IMR-90 (cell line): ENCODE measurements around the gene MCUR1. TPM values are rescaled to one million over a fixed set of nuclear protein-coding genes. Genes with fewer than 3 reads are reported as not detected.

Experiments
- ATAC-seq: fragments of 200-7000 bp; cut with Tn5 transposase; 2 replicates; pipeline ENCODE4 v1.9.1; 2020; ENCODE audit warnings: low read depth, mild to moderate bottlenecking, moderate library complexity
- BruUV-seq: library from RNA; stranded (reverse); fragments of 400-500 nt; replicated peaks from 2 replicates; lab custom pipeline; 2021; lab: Mats Ljungman, UMichigan
- CTCF ChIA-PET: fragments of 300-600 bp; formaldehyde crosslinking; extraction: SDS; loops from one replicate; lab custom pipeline; 2021; ENCODE audit warnings: antibody characterized with exemption; lab: Yijun Ruan, JAX
- POLR2A ChIA-PET: fragments of 300-600 bp; sonication (Branson Sonifier 250); formaldehyde crosslinking; loops from one replicate; lab custom pipeline; 2022; ENCODE audit warnings: antibody characterized with exemption; ENCODE audit not compliant: unreplicated experiment; lab: Charles Lee
- DNase-seq: peaks from one replicate; pipeline ENCODE4 v3.0.0; 2013
- H2AFZ ChIP-seq: replicated peaks from 2 replicates; pipeline ENCODE3; 2013; ENCODE audit warnings: low read length, mild to moderate bottlenecking; ENCODE audit not compliant: poor library complexity
- H2AK5ac ChIP-seq: 2 replicates; pipeline ENCODE4 v1.6.1; 2013; ENCODE audit warnings: low read depth, low read length, inconsistent platforms
- H2AK9ac ChIP-seq: replicated peaks from 2 replicates; pipeline ENCODE3; 2013; ENCODE audit warnings: mild to moderate bottlenecking, low read depth, low read length, moderate library complexity; ENCODE audit not compliant: poor library complexity
- H2BK120ac ChIP-seq: 2 replicates; pipeline ENCODE4 v1.6.1; 2013; ENCODE audit warnings: low read depth, low read length, inconsistent platforms
- H2BK15ac ChIP-seq: 3 replicates; pipeline ENCODE4 v1.6.1; 2013; ENCODE audit warnings: low read depth, low read length, inconsistent platforms
- H2BK20ac ChIP-seq: 2 replicates; pipeline ENCODE4 v1.6.1; 2013; ENCODE audit warnings: low read depth, mild to moderate bottlenecking, inconsistent platforms, low read length, moderate library complexity
- H2BK5ac ChIP-seq: 2 replicates; pipeline ENCODE4 v1.6.1; 2013; ENCODE audit warnings: mild to moderate bottlenecking, low read depth, low read length, inconsistent platforms; ENCODE audit not compliant: poor library complexity, severe bottlenecking
- H3K14ac ChIP-seq: replicated peaks from 2 replicates; pipeline ENCODE4 v1.6.1; 2013; ENCODE audit warnings: low read depth, low read length, inconsistent platforms
- H3K18ac ChIP-seq: 2 replicates; pipeline ENCODE4 v1.6.1; 2013; ENCODE audit warnings: low read depth, low read length, control low read depth
- H3K23ac ChIP-seq: 2 replicates; pipeline ENCODE4 v1.6.1; 2013; ENCODE audit warnings: low read depth, low read length, inconsistent platforms
- H3K27ac ChIP-seq: 2 replicates; pipeline ENCODE4 v1.5.1; 2013; ENCODE audit warnings: mild to moderate bottlenecking, control low read depth, low read length; ENCODE audit not compliant: insufficient read depth
- H3K27me3 ChIP-seq: 2 replicates; pipeline ENCODE4 v1.6.1; 2013; ENCODE audit warnings: low read length; ENCODE audit not compliant: control insufficient read depth, insufficient read depth
- H3K36me3 ChIP-seq: 2 replicates; pipeline ENCODE4 v1.6.1; 2013; ENCODE audit warnings: low read length, mixed read lengths; ENCODE audit not compliant: control insufficient read depth, insufficient read depth
- H3K4ac ChIP-seq: 2 replicates; pipeline ENCODE4 v1.6.1; 2013; ENCODE audit warnings: low read depth, low read length, inconsistent platforms
- H3K4me1 ChIP-seq: 2 replicates; pipeline ENCODE4 v1.6.1; 2013; ENCODE audit warnings: low read length, mixed read lengths; ENCODE audit not compliant: control insufficient read depth, insufficient read depth
- H3K4me2 ChIP-seq: 2 replicates; pipeline ENCODE4 v1.6.1; 2013; ENCODE audit warnings: low read depth, mild to moderate bottlenecking, control low read depth, low read length, moderate library complexity
- H3K4me3 ChIP-seq: 2 replicates; pipeline ENCODE4 v1.5.1; 2013; ENCODE audit warnings: low read depth, mild to moderate bottlenecking, control low read depth, low read length, moderate library complexity; ENCODE audit not compliant: insufficient read depth
- H3K56ac ChIP-seq: 2 replicates; pipeline ENCODE4 v1.6.1; 2013; ENCODE audit warnings: low read length, inconsistent platforms; ENCODE audit not compliant: insufficient read depth; ENCODE audit errors: extremely low read depth
- H3K79me1 ChIP-seq, 2 experiments: 2 replicates each; pipeline ENCODE4 v1.6.1; 2013; ENCODE audit warnings: low read length in 2 of 2, inconsistent platforms in 1 of 2, low read depth in 1 of 2
- H3K9ac ChIP-seq: 2 replicates; pipeline ENCODE4 v1.6.1; 2013; ENCODE audit warnings: low read depth, low read length, control low read depth
- H3K9me1 ChIP-seq: 2 replicates; pipeline ENCODE4 v1.6.1; 2013; ENCODE audit warnings: low read length, inconsistent platforms; ENCODE audit not compliant: insufficient read depth
- H3K9me3 ChIP-seq: 2 replicates; pipeline ENCODE4 v1.6.1; 2013; ENCODE audit warnings: low read length; ENCODE audit not compliant: control insufficient read depth, insufficient read depth
- H4K20me1 ChIP-seq: 2 replicates; pipeline ENCODE4 v1.6.1; 2013; ENCODE audit warnings: low read length, inconsistent platforms; ENCODE audit not compliant: insufficient read depth
- H4K5ac ChIP-seq: 2 replicates; pipeline ENCODE4 v1.6.1; 2013; ENCODE audit warnings: mild to moderate bottlenecking, low read depth, low read length, control low read depth
- H4K8ac ChIP-seq, 2 experiments: 2 replicates each; pipeline ENCODE4 v1.6.1; 2013; ENCODE audit warnings: low read depth in 2 of 2, low read length in 2 of 2, control low read depth in 1 of 2, inconsistent platforms in 1 of 2
- H4K91ac ChIP-seq: 2 replicates; pipeline ENCODE4 v1.6.1; 2013; ENCODE audit warnings: low read depth, low read length, inconsistent platforms; ENCODE audit not compliant: insufficient read depth
- BHLHE40 ChIP-seq: fragments of 150-350 bp; IDR thresholded peaks from 2 replicates; pipeline ENCODE4 v1.6.1; 2016; ENCODE audit warnings: mild to moderate bottlenecking, low read depth, low read length
- CEBPB ChIP-seq: IDR thresholded peaks from 2 replicates; pipeline ENCODE4 v1.6.1; 2012; ENCODE audit warnings: low read depth, low read length, improper control_type of control experiment
- CHD1 ChIP-seq: IDR thresholded peaks from 2 replicates; pipeline ENCODE4 v1.6.1; 2012; ENCODE audit warnings: low read depth, low read length, improper control_type of control experiment
- CTCF ChIP-seq: conservative IDR thresholded peaks from 2 replicates; pipeline ENCODE4 v1.5.1; 2012; ENCODE audit warnings: mild to moderate bottlenecking, low read depth, low read length, improper control_type of control experiment
- ELK1 ChIP-seq: fragments of 150-350 bp; IDR thresholded peaks from 2 replicates; pipeline ENCODE4 v1.6.1; 2016; ENCODE audit warnings: low read depth, mild to moderate bottlenecking, low read length, moderate library complexity, borderline replicate concordance
- FOS ChIP-seq: fragments of 150-350 bp; IDR thresholded peaks from 2 replicates; pipeline ENCODE4 v1.6.1; 2016; ENCODE audit warnings: low read depth, low read length
- MAFK ChIP-seq: IDR thresholded peaks from 2 replicates; pipeline ENCODE4 v1.6.1; 2012; ENCODE audit warnings: low read depth, low read length, improper control_type of control experiment
- MAZ ChIP-seq: IDR thresholded peaks from 2 replicates; pipeline ENCODE4 v1.6.1; 2012; ENCODE audit warnings: low read depth, mild to moderate bottlenecking, low read length, improper control_type of control experiment, moderate library complexity, borderline replicate concordance
- MXI1 ChIP-seq: IDR thresholded peaks from 2 replicates; pipeline ENCODE4 v1.6.1; 2012; ENCODE audit warnings: low read depth, mild to moderate bottlenecking, low read length, moderate library complexity, borderline replicate concordance
- NFE2L2 ChIP-seq: fragments of 150-350 bp; IDR thresholded peaks from 2 replicates; pipeline ENCODE4 v1.6.1; 2016; ENCODE audit warnings: low read depth, mild to moderate bottlenecking, low read length
- POLR2A ChIP-seq: IDR thresholded peaks from 2 replicates; pipeline ENCODE4 v1.6.1; 2012; ENCODE audit warnings: mild to moderate bottlenecking, low read depth, low read length
- RAD21 ChIP-seq: IDR thresholded peaks from 2 replicates; pipeline ENCODE4 v1.6.1; 2012; ENCODE audit warnings: low read length, improper control_type of control experiment
- RCOR1 ChIP-seq: IDR thresholded peaks from 2 replicates; pipeline ENCODE4 v1.6.1; 2012; ENCODE audit warnings: mild to moderate bottlenecking, low read length, improper control_type of control experiment; ENCODE audit not compliant: insufficient replicate concordance
- RFX5 ChIP-seq: IDR thresholded peaks from 2 replicates; pipeline ENCODE4 v1.8.0; 2012; ENCODE audit warnings: low read depth, mild to moderate bottlenecking, low read length, moderate library complexity
- SMC3 ChIP-seq: fragments of 150-350 bp; IDR thresholded peaks from 2 replicates; pipeline ENCODE4 v1.6.1; 2016; ENCODE audit warnings: low read depth, mild to moderate bottlenecking, antibody characterized with exemption, low read length, moderate library complexity
- USF2 ChIP-seq: fragments of 150-350 bp; IDR thresholded peaks from 2 replicates; pipeline ENCODE4 v1.6.1; 2017; ENCODE audit warnings: mild to moderate bottlenecking, antibody characterized with exemption, low read length, low read depth
- WGBS, 2 experiments: methylation state at CpG; one replicate each; pipeline versions ENCODE4 v1.1.5 to v1.1.7; 2013; ENCODE audit warnings: missing lambda C conversion rate in 2 of 2; ENCODE audit not compliant: insufficient read length in 1 of 2; ENCODE audit errors: extremely low coverage in 2 of 2; 5-methylcytosine and 5-hydroxymethylcytosine counted together
- dilution Hi-C: fragments of 300-500 bp; cut with HindIII; formaldehyde crosslinking; loops from one replicate; pipeline ENCODE4 v1.14.3; 2018; ENCODE audit warnings: low sequenced_read_pairs; ENCODE audit not compliant: unreplicated experiment
- in situ Hi-C: fragments of 300-500 bp; cut with MboI; formaldehyde crosslinking; loops from 3 replicates; pipeline ENCODE4 v1.14.3; 2019; ENCODE audit warnings: low sequenced_read_pairs, inconsistent platforms, mixed read lengths
- intact Hi-C: fragments of 100-400 bp; cut with micrococcal nuclease; formaldehyde crosslinking; loops from 2 replicates; pipeline ENCODE4 v1.10.0; 2022
- polyA plus RNA-seq, 3 experiments: library from polyadenylated mRNA; depleted of rRNA; stranded (reverse); fragments of >200 nt; gene quantifications; 2 replicates each; pipeline ENCODE4 v1.2.3, GENCODE V29; 2012; ENCODE audit warnings: low replicate concordance in 1 of 3
- total RNA-seq: library from RNA; depleted of rRNA; stranded (reverse); fragments of >200 nt; gene quantifications from 2 replicates; pipeline ENCODE4 v1.2.3, GENCODE V29; 2012

The MCUR1 gene
- total and polyA plus RNA-seq, 2 of the 4 experiments (the other 2 are of a cell fraction): 4.1 to 6.5 TPM

- H2AK5ac ChIP-seq: no peak overlapping the region
- ChIA-PET CTCF (no interaction called here), POLR2A (no interaction called here)
- no peak overlapping the region for H3K18ac ChIP-seq
- H2BK20ac ChIP-seq: no peak overlapping the region
- no peak overlapping the region for H2AK9ac ChIP-seq
- no peak overlapping the region for H2BK5ac ChIP-seq
- no peaks in the 10 kb centered on the region for H3K79me1 ChIP-seq
- no peak overlapping the region for H2BK15ac ChIP-seq
- no peak overlapping the region for H3K27ac ChIP-seq
- H3K56ac ChIP-seq: no peak overlapping the region
- H3K36me3 ChIP-seq: no peaks in the 10 kb centered on the region
- intact Hi-C loops: no loop called here
- H3K9ac ChIP-seq: no peak overlapping the region
- no peak overlapping the region for H2BK120ac ChIP-seq
- 94% methylated on average over 5 of the region's 9 CpGs; no CpG with 5 or more reads in 1 of the 2 experiments for WGBS, 2 experiments
- H3K23ac ChIP-seq: no peak overlapping the region
- DNase-seq: no peak
- H4K8ac ChIP-seq: no peak overlapping the region
- H3K9me1 ChIP-seq: no peaks in the 10 kb centered on the region
- H4K91ac ChIP-seq: no peak overlapping the region
- no peak for ATAC-seq
- H4K5ac ChIP-seq: no peak overlapping the region
- TF ChIP-seq MAZ (no peak), POLR2A (no peak), USF2 (no peak), FOS (no peak), MXI1 (no peak), CHD1 (no peak), CTCF (no peak), CEBPB (no peak), ELK1 (no peak), MAFK (no peak), RCOR1 (no peak), BHLHE40 (no peak), RAD21 (no peak), RFX5 (no peak), SMC3 (no peak), NFE2L2 (no peak)
- H3K4me1 ChIP-seq: no peaks in the 10 kb centered on the region
- no peak overlapping the region for H2AFZ ChIP-seq
- H3K9me3 ChIP-seq: no peaks in the 10 kb centered on the region
- H3K14ac ChIP-seq: no peak overlapping the region
- in situ Hi-C loops: no loop called here
- BruUV-seq: no TSS peak
- H3K27me3 ChIP-seq: no peaks in the 10 kb centered on the region
- H3K4ac ChIP-seq: no peak overlapping the region
- no peak overlapping the region for H3K4me2 ChIP-seq
- dilution Hi-C loops: no loop called here
- no peaks in the 10 kb centered on the region for H4K20me1 ChIP-seq
- H3K4me3 ChIP-seq: no peak overlapping the region
Measured at GRCh38 chr6:13776602-13777001, 37.8 kb downstream of the MCUR1 start.
